A673 (cell line): ENCODE data around the gene OR10A2.

Experiments used
- CTCF ChIP-seq: fragments of 300-800, 200-600 bp; sonication (generic); conservative IDR thresholded peaks from 2 replicates; pipeline ENCODE4 v1.5.1; 2017; ENCODE audit warnings: low read depth, mild to moderate bottlenecking, antibody characterized with exemption, low read length, moderate library complexity, mixed read lengths
- EZH2 ChIP-seq: fragments of 200-600 bp; sonication (generic); IDR thresholded peaks from 2 replicates; pipeline ENCODE4 v1.6.1; 2017; ENCODE audit warnings: borderline replicate concordance, low read depth, mild to moderate bottlenecking, mixed read lengths, antibody characterized with exemption, low read length; ENCODE audit not compliant: poor library complexity, severe bottlenecking

GRCh38 chr11:6888830-6889229, 26.0 kb downstream of the OR10A2 start:
- TF ChIP-seq CTCF (no peak), EZH2 (no peak)
